ENCODE measurements around the gene VASP. TPM values are rescaled to one million over a fixed set of nuclear protein-coding genes. Genes with fewer than 3 reads are reported as not detected.

VASP gene
- total and polyA plus RNA-seq, 2 of the 13 experiments (the other 11 are each of a cell fraction or from before 2014, with no cell fraction given), result 41.8 to 67.1 TPM

- TF ChIP-seq ZBTB37 (CRISPR knock-in tag; IDR thresholded peaks at IDR 0.05), result 0 out of 2 replicates have a peak, but pooled peaks have one; percentile 17
- no peak for TF ChIP-seq ZNF550 (CRISPR knock-in tag; IDR thresholded peaks at IDR 0.05; ENCODE audit: borderline replicate concordance)
- no peak for TF ChIP-seq ZNF431 (CRISPR knock-in tag; IDR thresholded peaks at IDR 0.05; ENCODE audit: borderline replicate concordance, low read depth)
- TF ChIP-seq MBNL3 (CRISPR knock-in tag; conservative IDR thresholded peaks at IDR 0.05), result no peak
- no peak for TF ChIP-seq RELA (CRISPR knock-in tag; IDR thresholded peaks at IDR 0.05)
- no peak for TF ChIP-seq ZBTB34 (CRISPR knock-in tag; IDR thresholded peaks at IDR 0.05)
- no peak for TF ChIP-seq ARNTL (CRISPR knock-in tag; IDR thresholded peaks at IDR 0.05)
- no peak for TF ChIP-seq PHF8 (CRISPR knock-in tag; IDR thresholded peaks at IDR 0.05)
- no peak for TF ChIP-seq REXO4 (CRISPR knock-in tag; IDR thresholded peaks at IDR 0.05; ENCODE audit: borderline replicate concordance)
- TF ChIP-seq TEF (CRISPR knock-in tag; IDR thresholded peaks at IDR 0.05), result no peak
- no peak for TF ChIP-seq CHD4 (IDR thresholded peaks at IDR 0.05; ENCODE audit: borderline replicate concordance, low read length)
- TF ChIP-seq EZH2 (conservative IDR thresholded peaks at IDR 0.05; ENCODE audit: low read depth, low read length), result no peak
- no peak for TF ChIP-seq ZNF615 (CRISPR knock-in tag; IDR thresholded peaks at IDR 0.05; ENCODE audit: borderline replicate concordance)
- 0 out of 2 replicates have a peak, but pooled peaks have one; percentile 11 for TF ChIP-seq ZNF331 (CRISPR knock-in tag; IDR thresholded peaks at IDR 0.05)
- no peak for TF ChIP-seq POGK (CRISPR knock-in tag; conservative IDR thresholded peaks at IDR 0.05)
- TF ChIP-seq ZMYM3 (CRISPR knock-in tag; IDR thresholded peaks at IDR 0.05), result no peak
- peak; percentile 25; the same call in 1 of the 2 replicates for TF ChIP-seq ZFY (CRISPR knock-in tag; IDR thresholded peaks at IDR 0.05)
- no peak for TF ChIP-seq ZNF597 (CRISPR knock-in tag; IDR thresholded peaks at IDR 0.05)
- no peak for TF ChIP-seq FOXP1 (IDR thresholded peaks at IDR 0.05)
- no peak for TF ChIP-seq FOXP1 (CRISPR knock-in tag; IDR thresholded peaks at IDR 0.05)
- 0 out of 2 replicates have a peak, but pooled peaks have one; percentile 34 for TF ChIP-seq SP5 (CRISPR knock-in tag; IDR thresholded peaks at IDR 0.05; ENCODE audit: borderline replicate concordance, low read depth)
- TF ChIP-seq HIVEP1 (CRISPR knock-in tag; IDR thresholded peaks at IDR 0.05), result 0 out of 2 replicates have a peak, but pooled peaks have one; percentile 0
- 0 out of 2 replicates have a peak, but pooled peaks have one; percentile 22 for TF ChIP-seq MYC (CRISPR knock-in tag; IDR thresholded peaks at IDR 0.05; ENCODE audit: borderline replicate concordance)
Observed at GRCh38 chr19:45508417-45508860, 1.2 kb downstream of the VASP start (continued).
